Activated effector memory CD4-positive, alpha-beta T cell treated with anti-CD3 and anti-CD28 coated beads, Interleukin-2, amount 50 U/mL, for 16 hours (primary cell): ENCODE results near the gene PRMT6.

Source experiments
- DNase-seq: peaks from one replicate; pipeline ENCODE4 v3.0.0-alpha.2; 2020

Gene PRMT6

DNA sequence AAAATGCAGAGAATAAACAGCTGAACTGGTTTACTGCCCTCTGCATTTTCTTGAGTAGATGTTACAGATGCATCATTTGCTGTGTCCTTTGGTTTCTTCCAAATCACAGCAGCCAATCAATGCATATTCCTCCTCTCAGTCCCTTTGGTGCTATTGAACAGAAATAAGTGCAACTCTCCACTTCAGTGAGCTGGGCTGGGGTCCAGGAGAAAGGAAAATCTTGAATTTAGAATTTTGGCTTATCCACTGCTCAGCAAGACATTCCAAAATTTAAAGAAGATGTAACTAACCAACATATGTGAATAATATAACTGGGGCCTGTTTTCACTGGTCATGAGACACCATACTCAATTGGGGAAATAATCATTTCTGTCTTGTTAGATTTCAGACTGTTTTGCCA is 39.2 kb downstream of the PRMT6 start:
- DNase-seq = no peak

DNA sequence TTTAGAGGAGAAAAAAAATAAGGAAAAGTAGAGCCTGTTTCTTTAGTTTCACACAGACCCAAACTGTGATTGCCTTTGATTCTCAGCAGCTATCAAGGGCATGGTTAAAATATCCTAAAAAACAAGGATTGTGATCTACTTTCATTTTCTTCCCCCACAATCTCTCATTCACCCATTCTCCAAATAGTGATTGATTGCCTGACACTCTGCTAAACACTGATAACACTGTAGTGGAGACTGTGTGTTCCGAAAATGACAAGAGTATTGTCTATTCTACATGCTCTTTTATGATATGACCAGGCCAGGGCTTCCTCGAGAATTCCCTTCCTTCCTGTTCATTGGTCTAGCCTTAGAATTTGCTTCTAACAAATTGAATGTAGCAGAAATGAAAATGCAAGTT is 40.2 kb downstream of the PRMT6 start:
- DNase-seq = no peak

DNA sequence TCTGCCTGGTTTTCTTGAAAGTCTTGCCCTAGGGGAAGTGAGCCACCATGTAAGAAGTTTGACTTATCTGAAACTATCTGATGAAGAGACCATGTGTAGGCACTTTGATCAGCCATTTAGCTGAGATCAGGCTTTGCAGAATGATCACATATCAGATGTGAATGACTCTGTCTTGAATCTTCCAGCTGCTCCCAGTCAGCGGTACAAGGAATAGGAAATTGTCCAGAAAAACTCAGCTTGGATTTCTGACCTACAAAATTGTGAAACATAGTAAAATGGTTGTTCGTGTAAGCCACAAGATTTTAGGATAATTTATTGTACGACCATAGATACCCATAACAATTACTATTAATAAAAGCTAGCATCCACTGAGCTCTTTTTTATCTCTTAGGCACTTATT is 42.5 kb downstream of the PRMT6 start:
- no peak for DNase-seq

DNA sequence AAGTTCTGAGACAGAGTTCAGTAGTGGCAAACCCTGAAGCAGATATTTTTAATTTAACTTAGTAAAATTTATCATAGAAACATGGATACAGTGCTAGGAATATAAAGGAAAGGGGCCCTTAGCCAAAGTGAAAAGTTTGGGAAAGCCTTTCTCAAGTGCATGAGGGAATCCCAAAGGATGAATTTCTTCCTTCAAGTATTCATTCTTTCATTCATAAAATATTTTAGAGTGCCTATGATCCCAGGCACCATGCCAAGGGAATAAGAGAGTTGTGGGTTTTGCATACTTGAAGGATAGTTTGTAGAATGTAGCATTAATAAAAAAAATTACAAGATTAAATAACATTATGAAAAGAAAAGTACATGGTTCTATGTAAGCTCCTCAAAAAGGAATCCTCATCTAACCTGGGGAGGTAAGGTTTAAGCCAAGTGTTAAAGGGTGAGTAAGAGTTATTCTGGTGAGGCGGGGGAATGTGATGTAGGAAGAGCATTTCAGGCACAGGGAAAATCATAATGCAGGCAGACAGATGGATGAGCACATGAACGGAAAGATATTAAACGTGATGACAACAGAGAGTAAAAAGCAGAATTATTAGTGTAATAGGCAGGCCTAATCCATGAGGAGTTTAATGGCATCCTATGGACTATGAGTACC is 44.0 kb downstream of the PRMT6 start:
- DNase-seq = no peak

DNA sequence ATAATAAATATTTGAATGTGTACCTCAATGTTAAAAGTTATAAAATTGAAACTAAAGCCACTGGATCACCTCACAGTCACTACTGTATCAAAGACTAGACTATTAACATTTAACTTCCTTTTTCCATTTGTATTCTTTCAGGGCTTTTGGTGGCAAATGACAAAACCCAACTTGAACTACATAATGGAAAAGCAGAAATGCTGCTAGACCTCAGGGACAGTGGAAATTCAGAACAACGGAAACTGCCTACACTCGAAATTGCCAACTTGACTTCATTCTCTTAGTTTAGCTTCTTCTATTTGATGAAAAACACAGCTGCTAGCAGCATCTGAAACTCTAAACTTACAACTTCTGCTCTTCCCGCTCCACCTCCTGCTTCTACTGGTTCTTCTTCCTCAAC is 49.4 kb downstream of the PRMT6 start:
- DNase-seq = no peak
